ENCODE results near the gene NTNG1.

DNA sequence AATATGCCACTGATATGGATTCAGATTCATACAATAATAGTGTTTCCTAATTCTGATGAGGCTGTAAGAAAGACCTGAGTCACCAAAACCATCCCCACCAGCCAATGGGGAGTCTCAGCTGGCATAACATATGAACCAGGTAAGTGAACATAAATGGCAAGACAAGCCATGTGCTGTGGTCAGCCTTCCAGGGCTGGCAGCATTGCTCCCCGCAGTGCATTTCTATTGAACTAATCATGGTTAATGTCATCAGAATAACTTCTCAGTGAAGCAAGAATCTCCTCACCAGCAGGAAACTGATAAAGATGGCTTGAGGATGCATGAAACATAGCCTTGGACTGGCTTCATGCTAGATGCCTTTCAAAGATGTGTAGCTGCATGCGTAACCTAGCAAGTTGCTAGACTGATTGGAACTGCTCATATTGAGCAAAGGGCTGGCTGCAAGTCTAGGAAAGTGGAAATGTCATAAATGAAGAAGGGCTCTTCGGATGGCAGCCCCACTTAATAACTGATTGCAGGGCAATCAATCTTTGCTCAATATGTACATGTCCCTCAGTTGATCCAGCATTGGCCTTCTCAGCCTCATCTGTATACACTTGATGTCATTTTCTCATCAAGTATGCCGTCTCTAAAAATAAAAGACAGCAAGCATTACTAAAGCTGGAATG is 88.0 kb downstream of the NTNG1 start:
- TF ChIP-seq, protein P1, sequence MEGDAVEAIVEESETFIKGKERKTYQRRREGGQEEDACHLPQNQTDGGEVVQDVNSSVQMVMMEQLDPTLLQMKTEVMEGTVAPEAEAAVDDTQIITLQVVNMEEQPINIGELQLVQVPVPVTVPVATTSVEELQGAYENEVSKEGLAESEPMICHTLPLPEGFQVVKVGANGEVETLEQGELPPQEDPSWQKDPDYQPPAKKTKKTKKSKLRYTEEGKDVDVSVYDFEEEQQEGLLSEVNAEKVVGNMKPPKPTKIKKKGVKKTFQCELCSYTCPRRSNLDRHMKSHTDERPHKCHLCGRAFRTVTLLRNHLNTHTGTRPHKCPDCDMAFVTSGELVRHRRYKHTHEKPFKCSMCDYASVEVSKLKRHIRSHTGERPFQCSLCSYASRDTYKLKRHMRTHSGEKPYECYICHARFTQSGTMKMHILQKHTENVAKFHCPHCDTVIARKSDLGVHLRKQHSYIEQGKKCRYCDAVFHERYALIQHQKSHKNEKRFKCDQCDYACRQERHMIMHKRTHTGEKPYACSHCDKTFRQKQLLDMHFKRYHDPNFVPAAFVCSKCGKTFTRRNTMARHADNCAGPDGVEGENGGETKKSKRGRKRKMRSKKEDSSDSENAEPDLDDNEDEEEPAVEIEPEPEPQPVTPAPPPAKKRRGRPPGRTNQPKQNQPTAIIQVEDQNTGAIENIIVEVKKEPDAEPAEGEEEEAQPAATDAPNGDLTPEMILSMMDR (IDR thresholded peaks at IDR 0.05) = no peak
- TF ChIP-seq POLR2A (IDR thresholded peaks at IDR 0.05) = no peak
- TF ChIP-seq POLR2AphosphoS5 (IDR thresholded peaks at IDR 0.05) = no peak
- TF ChIP-seq EP300 (IDR thresholded peaks at IDR 0.05) = no peak
